MCF 10A (cell line): ENCODE data around the gene SPEM2. TPM values are rescaled to one million over a fixed set of nuclear protein-coding genes. Genes with fewer than 3 reads are reported as not detected.

ENCODE experiments used
- BruUV-seq: library from RNA; stranded (reverse); fragments of 400-500 nt; replicated peaks from 2 replicates; lab custom pipeline; 2021; lab: Mats Ljungman, UMichigan
- CTCF ChIA-PET: fragments of 300-600 bp; sonication (Branson Sonifier 250); formaldehyde crosslinking; extraction: SDS; loops from one replicate; lab custom pipeline; 2021; ENCODE audit warnings: antibody characterized with exemption, inconsistent platforms; lab: Yijun Ruan, JAX
- POLR2A ChIA-PET: fragments of 300-600, 350-650 bp; sonication (Branson Sonifier 250); formaldehyde crosslinking; extraction: SDS; loops from one replicate; lab custom pipeline; 2020; ENCODE audit warnings: antibody characterized with exemption, inconsistent platforms; lab: Yijun Ruan, JAX
- DNase-seq: peaks from one replicate; pipeline ENCODE4 v3.0.0-alpha.2; 2018; ENCODE audit not compliant: unreplicated experiment
- H3K27ac Mint-ChIP-seq: one replicate; pipeline ENCODE4 v1.8.0; 2022; ENCODE audit warnings: mild to moderate bottlenecking, low read depth, mixed read lengths; ENCODE audit not compliant: unreplicated experiment
- H3K27me3 Mint-ChIP-seq: one replicate; pipeline ENCODE4 v1.8.0; 2022; ENCODE audit warnings: mixed read lengths; ENCODE audit not compliant: insufficient read depth, unreplicated experiment
- H3K36me3 Mint-ChIP-seq: one replicate; pipeline ENCODE4 v1.8.0; 2022; ENCODE audit warnings: mild to moderate bottlenecking, moderate library complexity, mixed read lengths; ENCODE audit not compliant: insufficient read depth, unreplicated experiment
- H3K4me1 Mint-ChIP-seq: one replicate; pipeline ENCODE4 v1.8.0; 2022; ENCODE audit warnings: mixed read lengths; ENCODE audit not compliant: insufficient read depth, unreplicated experiment
- H3K4me3 Mint-ChIP-seq: one replicate; pipeline ENCODE4 v1.8.0; 2022; ENCODE audit warnings: mild to moderate bottlenecking, moderate library complexity, mixed read lengths; ENCODE audit not compliant: unreplicated experiment
- H3K9me3 Mint-ChIP-seq: one replicate; pipeline ENCODE4 v1.8.0; 2022; ENCODE audit warnings: mixed read lengths; ENCODE audit not compliant: unreplicated experiment
- CTCF ChIP-seq: fragments of 200-600 bp; IDR thresholded peaks from one replicate; pipeline ENCODE4 v1.8.0; 2022; ENCODE audit warnings: antibody characterized with exemption, mild to moderate bottlenecking; ENCODE audit not compliant: unreplicated experiment
- intact Hi-C: fragments of 100-400 bp; cut with micrococcal nuclease; formaldehyde crosslinking; loops from 2 replicates; pipeline ENCODE4 v1.14.1; 2022
- total RNA-seq: library from RNA; stranded (reverse); gene quantifications from 2 replicates; pipeline ENCODE4 v1.2.3, GENCODE V29; 2022

SPEM2 gene
- total RNA-seq, 1 experiment from 2014 or later: not detected

GRCh38 chr17:7465597-7466275, 40.3 kb downstream of the SPEM2 start:
- Mint-ChIP-seq H3K27ac (no peak overlapping the region), H3K4me1 (peaks cover 10% of the 10 kb centered on the region), H3K27me3 (no peaks in the 10 kb centered on the region), H3K36me3 (peaks cover 52% of the 10 kb centered on the region), H3K9me3 (no peaks in the 10 kb centered on the region), H3K4me3 (no peak overlapping the region)
- DNase-seq: no peak
- intact Hi-C loops: no loop called here
- TF ChIP-seq CTCF: no peak
- CTCF ChIA-PET: interaction anchor here (0.5 to 1.2 kb wide), 2 partner anchors 29 to 447 kb away, joined by 3 to 6 read pairs; no protein-coding TSS in a partner anchor
- POLR2A ChIA-PET: interaction anchor here (0.5 to 1.6 kb wide), 4 partner anchors 10 to 119 kb away, joined by 3 to 5 read pairs (median 4); no protein-coding TSS in a partner anchor
- no TSS peak for BruUV-seq

GRCh38 chr17:7466318-7466638, 40.9 kb downstream of the SPEM2 start:
- Mint-ChIP-seq H3K4me1 (peaks cover 5% of the 10 kb centered on the region), H3K4me3 (no peak overlapping the region), H3K27ac (peak overlapping the region; percentile 31), H3K36me3 (peaks cover 46% of the 10 kb centered on the region), H3K27me3 (no peaks in the 10 kb centered on the region), H3K9me3 (no peaks in the 10 kb centered on the region)
- no peak for TF ChIP-seq CTCF
- ChIA-PET CTCF (interaction anchor here (0.5 to 1.2 kb wide), 2 partner anchors 29 to 446 kb away, joined by 3 to 6 read pairs; no protein-coding TSS in a partner anchor), POLR2A (interaction anchor here (0.6 to 2.8 kb wide), 6 partner anchors 10 to 29 kb away, joined by 3 to 16 read pairs (median 4); partner anchors contain the start of gene POLR2A)
- BruUV-seq: no TSS peak
- DNase-seq: no peak
- intact Hi-C loops: no loop called here

- Mint-ChIP-seq H3K27ac (peak overlapping the region; percentile 31), H3K4me1 (peaks cover under 1% of the 10 kb centered on the region), H3K4me3 (no peak overlapping the region), H3K9me3 (no peaks in the 10 kb centered on the region), H3K36me3 (peaks cover 41% of the 10 kb centered on the region), H3K27me3 (no peaks in the 10 kb centered on the region)
- BruUV-seq: no TSS peak
- ChIA-PET POLR2A (interaction anchor here (0.7 to 2.8 kb wide), 6 partner anchors 9 to 30 kb away, joined by 3 to 16 read pairs (median 4); partner anchors contain the start of gene POLR2A), CTCF (interaction anchor here (0.5 to 1.2 kb wide), 4 partner anchors 10 to 1081 kb away, joined by 3 to 6 read pairs (median 3); no protein-coding TSS in a partner anchor)
- no peak for TF ChIP-seq CTCF
- no peak for DNase-seq
- intact Hi-C loops: no loop called here
Measured at GRCh38 chr17:7466639-7467341, 41.4 kb downstream of the SPEM2 start.

- no peak for TF ChIP-seq CTCF
- CTCF ChIA-PET: interaction anchor here (0.7 to 0.9 kb wide), 3 partner anchors 9 to 1082 kb away, joined by 3 to 4 read pairs (median 3); no protein-coding TSS in a partner anchor
- no peaks in the 10 kb centered on the region for H3K4me1 Mint-ChIP-seq
- no peak overlapping the region for H3K27ac Mint-ChIP-seq
- no peak overlapping the region for H3K4me3 Mint-ChIP-seq
- H3K9me3 Mint-ChIP-seq: no peaks in the 10 kb centered on the region
- POLR2A ChIA-PET: interaction anchor here (0.8 to 2.8 kb wide), 4 partner anchors 9 to 23 kb away, joined by 3 to 16 read pairs (median 7); partner anchors contain the start of gene POLR2A
- intact Hi-C loops: no loop called here
- no peak for DNase-seq
- no TSS peak for BruUV-seq
- H3K27me3 Mint-ChIP-seq: no peaks in the 10 kb centered on the region
- peaks cover 35% of the 10 kb centered on the region for H3K36me3 Mint-ChIP-seq
Measured at GRCh38 chr17:7467498-7467897, 42.1 kb downstream of the SPEM2 start.
